ENCODE results near the gene UBASH3A.
A peak's percentile ranks its signal among the peaks of the same experiment; 100 is the strongest.

UBASH3A gene, protein sequence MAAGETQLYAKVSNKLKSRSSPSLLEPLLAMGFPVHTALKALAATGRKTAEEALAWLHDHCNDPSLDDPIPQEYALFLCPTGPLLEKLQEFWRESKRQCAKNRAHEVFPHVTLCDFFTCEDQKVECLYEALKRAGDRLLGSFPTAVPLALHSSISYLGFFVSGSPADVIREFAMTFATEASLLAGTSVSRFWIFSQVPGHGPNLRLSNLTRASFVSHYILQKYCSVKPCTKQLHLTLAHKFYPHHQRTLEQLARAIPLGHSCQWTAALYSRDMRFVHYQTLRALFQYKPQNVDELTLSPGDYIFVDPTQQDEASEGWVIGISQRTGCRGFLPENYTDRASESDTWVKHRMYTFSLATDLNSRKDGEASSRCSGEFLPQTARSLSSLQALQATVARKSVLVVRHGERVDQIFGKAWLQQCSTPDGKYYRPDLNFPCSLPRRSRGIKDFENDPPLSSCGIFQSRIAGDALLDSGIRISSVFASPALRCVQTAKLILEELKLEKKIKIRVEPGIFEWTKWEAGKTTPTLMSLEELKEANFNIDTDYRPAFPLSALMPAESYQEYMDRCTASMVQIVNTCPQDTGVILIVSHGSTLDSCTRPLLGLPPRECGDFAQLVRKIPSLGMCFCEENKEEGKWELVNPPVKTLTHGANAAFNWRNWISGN

DNA sequence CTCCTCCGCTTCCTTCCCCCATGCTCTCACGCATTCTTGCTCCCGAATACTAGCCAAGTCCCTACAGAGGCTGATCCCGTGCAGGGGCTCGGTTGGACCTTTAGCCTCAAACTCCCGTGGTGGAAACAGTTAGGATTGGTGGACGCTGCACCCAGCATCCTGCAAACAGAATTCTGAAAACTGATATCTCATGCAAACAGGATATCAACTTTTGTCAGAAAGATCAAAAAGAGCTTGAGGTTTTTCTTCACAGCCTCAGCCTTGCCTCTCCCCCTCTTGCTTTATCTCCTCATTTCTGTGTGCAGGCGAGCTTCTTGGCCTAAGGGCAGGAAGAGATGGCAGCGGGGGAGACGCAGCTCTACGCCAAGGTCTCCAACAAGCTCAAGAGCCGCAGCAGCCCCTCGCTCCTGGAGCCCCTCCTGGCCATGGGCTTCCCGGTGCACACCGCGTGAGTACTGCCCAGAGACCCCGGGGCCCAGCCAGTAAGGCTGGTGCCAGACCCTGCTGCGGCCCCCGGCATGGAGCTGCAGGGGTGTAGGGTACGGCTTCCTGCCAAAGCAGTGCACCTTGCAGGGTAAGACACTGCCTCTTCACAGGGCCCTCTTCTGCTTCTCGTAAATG is at the start of gene UBASH3A:
Gene UBASH3A (plus strand): TSS at position 292 of the 621 bp plus-strand sequence. CDS start 44 bp downstream, at position 336.
- DNase-seq: peak; percentile 24

GRCh38 chr21:42356046-42356445 is 47.7 kb upstream of the UBASH3A start:
- DNase-seq: no peak

GRCh38 chr21:42356650-42357049 is 47.1 kb upstream of the UBASH3A start:
- no peak for DNase-seq

DNA sequence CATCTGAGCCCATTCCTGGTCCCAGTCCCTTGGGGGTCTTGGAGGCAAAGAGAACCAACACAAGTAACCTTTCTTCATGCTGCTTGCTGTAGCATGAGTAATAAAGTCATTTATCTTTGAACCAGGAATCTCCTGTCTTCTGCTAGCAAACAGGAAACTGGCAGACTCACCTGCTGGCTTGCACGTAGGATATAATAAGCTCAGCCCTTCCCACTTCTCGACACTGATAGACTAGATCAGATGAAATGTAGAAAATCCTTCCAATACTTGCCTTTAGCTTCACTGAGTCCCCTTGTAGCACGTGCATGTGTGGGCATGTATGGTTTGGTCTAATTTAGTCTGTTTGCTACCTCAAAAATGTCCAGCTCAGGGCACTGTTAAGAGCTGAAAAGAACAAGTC is 46.4 kb upstream of the UBASH3A start:
- no peak for DNase-seq

DNA sequence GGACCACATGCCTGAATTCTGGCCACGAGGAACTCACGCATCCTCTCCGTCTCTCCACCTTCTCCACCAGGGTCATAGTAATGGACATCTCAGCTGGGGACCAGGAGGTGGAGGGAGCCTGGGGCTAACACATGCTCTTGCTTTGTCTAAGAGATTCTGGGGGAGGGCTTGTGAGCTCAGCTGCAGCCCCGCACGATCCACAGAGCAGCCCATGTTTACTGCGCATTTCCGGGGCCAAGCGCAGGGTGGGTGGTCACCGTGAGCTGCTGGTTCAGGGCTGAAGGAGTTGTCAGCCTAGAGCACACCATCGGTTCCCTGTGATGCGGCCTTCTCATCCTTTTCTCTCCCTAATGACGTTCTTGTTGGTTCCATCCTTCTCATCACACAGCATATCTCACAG is 45.4 kb upstream of the UBASH3A start:
- no peak for DNase-seq

GRCh38 chr21:42358937-42359336 is 44.8 kb upstream of the UBASH3A start:
- no peak for DNase-seq

GRCh38 chr21:42360317-42360716 is 43.4 kb upstream of the UBASH3A start:
- DNase-seq: peak; percentile 27

GRCh38 chr21:42361286-42361685 is 42.4 kb upstream of the UBASH3A start:
- DNase-seq: no peak

DNA sequence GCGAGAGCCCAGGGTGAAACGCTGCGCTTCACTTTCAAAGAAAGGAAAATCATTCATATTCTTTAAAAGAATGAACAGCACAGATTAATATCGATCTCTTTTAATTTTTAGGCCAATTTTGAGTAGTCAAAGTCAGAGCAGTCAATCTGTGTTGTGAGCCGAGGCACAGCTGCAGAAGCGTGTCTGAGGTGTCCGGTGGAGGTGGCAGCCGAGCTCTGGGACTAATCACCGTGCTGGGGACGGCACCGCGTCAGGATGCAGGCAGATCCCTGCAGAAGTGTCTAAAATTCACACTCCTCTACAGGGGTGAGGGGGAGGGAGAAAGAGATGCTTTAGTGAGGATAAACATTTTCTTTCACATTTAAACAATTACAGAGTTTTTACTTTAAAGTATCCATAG is 41.5 kb upstream of the UBASH3A start:
- no peak for DNase-seq

GRCh38 chr21:42362700-42363099 is 41.0 kb upstream of the UBASH3A start:
- DNase-seq: no peak

DNA sequence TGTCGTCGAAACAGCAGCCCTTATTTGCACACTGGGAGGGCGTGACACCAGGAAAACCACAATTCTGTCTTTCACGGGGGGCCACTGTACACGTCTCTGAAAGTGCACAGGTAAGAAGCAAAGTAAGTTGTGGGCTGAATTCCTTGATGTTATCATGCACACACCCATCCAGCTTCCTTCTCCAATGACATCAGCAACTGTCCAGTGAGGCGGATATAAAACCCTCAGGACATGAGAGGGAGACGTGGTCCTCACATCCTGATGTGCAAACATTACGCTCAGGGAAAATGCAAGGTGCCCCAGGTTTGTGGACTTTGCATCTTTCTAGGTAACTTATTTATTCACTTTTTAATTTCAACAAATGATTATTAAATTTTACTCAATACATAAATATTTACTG is 40.4 kb upstream of the UBASH3A start:
- no peak for DNase-seq

DNA sequence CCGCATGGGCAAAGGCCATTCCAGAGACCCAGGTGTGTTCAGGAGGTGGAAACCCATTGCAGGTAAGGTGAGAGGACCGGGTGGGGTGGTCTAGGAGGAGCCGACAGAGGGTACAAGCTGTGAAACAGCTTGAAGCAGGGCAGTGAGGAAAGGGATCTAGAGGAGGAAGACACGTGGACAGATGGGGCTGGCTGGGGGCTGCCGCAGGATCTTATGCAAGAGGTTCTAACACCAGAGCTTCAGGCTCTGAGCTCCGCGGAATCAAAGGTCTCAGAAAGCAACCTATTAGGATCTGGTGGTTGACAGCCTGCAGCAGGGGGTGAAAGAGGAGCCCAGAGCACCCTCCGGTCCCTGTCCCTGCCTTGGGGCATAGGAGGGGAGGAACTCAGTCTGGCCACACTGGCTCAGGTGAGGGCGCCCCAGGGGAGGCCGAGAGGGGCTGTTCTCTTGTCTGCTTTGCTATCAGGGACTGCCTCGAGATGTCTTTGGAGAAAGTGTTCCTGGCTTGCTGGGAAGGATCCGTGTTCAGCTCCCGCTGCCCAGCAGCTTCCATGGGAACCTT is 39.3 kb upstream of the UBASH3A start:
- DNase-seq: no peak

GRCh38 chr21:42365770-42366169 is 37.9 kb upstream of the UBASH3A start:
- DNase-seq: no peak

DNA sequence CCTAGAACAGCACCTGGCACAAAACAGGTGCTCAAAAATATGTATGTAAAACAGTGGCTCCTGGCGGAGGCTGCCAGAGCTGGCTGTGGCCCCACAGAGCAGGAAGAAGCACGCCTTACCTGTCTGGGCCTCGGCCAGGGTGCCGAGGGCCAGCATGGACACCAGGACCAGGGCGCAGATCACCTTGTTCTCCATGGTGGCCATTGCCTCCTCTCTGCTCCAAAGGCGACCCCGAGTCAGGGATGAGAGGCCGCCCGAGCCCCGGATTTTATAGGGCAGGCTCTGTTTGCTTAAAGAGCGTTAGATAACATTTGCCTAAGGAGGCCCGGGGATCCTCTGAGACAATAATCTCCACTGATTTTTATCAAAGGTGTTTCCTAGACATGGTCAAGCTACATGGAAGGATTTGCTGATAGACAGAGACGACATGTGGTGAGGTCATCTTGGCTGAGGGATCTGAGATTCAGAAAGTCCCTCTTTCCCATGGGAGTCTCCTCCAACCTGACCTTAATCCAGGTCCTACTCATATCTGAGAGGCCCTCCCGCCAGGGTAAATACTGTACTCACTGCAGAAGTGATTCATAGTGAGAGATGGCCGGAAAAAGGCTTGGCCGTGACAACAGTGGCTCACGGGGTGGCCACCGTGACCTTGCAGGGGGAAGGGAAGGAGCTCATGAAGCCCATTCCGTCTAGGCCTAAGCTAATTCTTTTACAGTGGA is 37.3 kb upstream of the UBASH3A start, which contains the start of gene TFF1:
Gene TFF1 (minus strand): TSS at position 244 of the 719 bp plus-strand sequence. CDS start 40 bp downstream, at position 204.
- no peak for DNase-seq

- no peak for DNase-seq
These were observed 36.1 kb upstream of the UBASH3A start for GRCh38 chr21:42367367-42368165.

DNA sequence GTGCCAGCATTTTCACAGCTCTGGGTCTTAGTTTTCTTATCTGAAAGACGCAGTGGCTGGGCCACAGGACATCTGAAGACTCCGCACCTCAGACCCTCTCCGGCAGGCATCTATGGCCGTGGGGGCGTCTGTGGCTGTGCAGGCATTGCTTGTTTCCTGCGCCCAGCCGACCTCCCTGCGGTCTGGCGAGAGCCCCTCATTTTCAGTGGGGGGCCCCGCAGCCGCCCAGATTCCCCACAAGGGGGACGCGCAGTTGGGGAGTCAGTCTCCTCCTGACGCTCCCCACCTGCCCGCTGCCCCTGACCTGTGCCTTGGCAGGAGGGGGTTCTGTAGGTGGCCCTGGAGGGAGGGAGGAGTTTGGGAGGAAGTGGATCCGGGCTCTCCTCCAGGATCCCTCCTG is 33.9 kb upstream of the UBASH3A start:
- DNase-seq: no peak

- DNase-seq: no peak
These were observed 32.6 kb upstream of the UBASH3A start for GRCh38 chr21:42370894-42371654.

GRCh38 chr21:42373196-42373907 is 30.4 kb upstream of the UBASH3A start:
- peak; percentile 49 for DNase-seq

DNA sequence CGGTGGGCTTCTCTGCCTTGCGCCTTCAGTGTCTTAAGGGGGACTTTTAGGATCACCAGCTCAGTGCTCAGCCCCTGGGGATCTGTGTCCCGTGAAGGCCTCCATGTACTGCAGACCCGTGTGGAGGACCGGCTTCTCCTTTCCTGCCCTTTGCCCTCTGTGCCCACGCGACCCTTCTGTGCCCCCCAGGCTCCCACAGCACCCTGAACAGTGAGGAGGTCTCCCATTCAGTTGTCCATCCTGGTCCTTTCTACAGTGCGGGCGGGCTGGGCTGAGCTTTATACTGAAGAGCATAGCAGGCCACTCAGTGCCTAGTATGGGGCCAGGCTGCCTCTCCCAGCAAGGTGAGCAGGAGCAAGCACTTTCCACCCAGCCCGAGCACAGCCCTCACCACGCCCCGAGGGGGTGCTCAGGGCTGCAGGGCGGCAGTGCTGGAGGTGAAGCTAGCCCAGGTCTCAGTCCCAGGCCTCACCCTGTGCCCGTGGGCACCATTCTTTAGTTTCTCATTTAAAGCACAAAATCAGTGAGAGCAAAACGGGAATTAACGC is 29.7 kb upstream of the UBASH3A start:
- no peak for DNase-seq

DNA sequence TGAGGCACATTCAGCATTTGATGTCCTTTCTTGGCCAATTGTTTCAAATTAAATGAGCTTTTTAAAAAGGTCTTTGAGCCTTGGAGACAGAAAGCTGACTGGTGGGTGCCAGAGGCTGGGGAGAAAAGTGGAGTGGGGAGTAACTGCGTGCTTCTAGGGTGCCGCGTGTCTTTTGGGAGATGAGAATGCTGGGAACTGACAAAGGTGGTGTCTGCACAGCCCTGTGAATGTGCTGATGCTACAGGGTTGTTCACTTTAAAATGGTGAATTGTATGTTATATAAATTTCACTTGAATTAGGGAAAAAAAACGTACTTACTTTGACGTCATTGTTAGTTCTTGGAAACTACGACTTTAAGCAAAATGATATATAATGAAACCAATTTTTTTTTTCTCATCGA is 29.2 kb upstream of the UBASH3A start:
- no peak for DNase-seq

Measured in stimulated activated CD4-positive, alpha-beta T cell treated with anti-CD3 and anti-CD28 coated beads, Interleukin-1b, Interleukin-23, amount 100 ng/mL, for 48 hours (primary cell).